MCF 10A (cell line): ENCODE measurements around the gene SMIM17. TPM values are rescaled to one million over a fixed set of nuclear protein-coding genes. Genes with fewer than 3 reads are reported as not detected.

Experiments used
- BruUV-seq: library from RNA; stranded (reverse); fragments of 400-500 nt; replicated peaks from 2 replicates; lab custom pipeline; 2021; lab: Mats Ljungman, UMichigan
- CTCF ChIA-PET: fragments of 300-600 bp; sonication (Branson Sonifier 250); formaldehyde crosslinking; extraction: SDS; loops from one replicate; lab custom pipeline; 2021; ENCODE audit warnings: antibody characterized with exemption, inconsistent platforms; lab: Yijun Ruan, JAX
- POLR2A ChIA-PET: fragments of 300-600, 350-650 bp; sonication (Branson Sonifier 250); formaldehyde crosslinking; extraction: SDS; loops from one replicate; lab custom pipeline; 2020; ENCODE audit warnings: antibody characterized with exemption, inconsistent platforms; lab: Yijun Ruan, JAX
- DNase-seq: peaks from one replicate; pipeline ENCODE4 v3.0.0-alpha.2; 2018; ENCODE audit not compliant: unreplicated experiment
- H3K27ac Mint-ChIP-seq: one replicate; pipeline ENCODE4 v1.8.0; 2022; ENCODE audit warnings: mild to moderate bottlenecking, low read depth, mixed read lengths; ENCODE audit not compliant: unreplicated experiment
- H3K27me3 Mint-ChIP-seq: one replicate; pipeline ENCODE4 v1.8.0; 2022; ENCODE audit warnings: mixed read lengths; ENCODE audit not compliant: insufficient read depth, unreplicated experiment
- H3K36me3 Mint-ChIP-seq: one replicate; pipeline ENCODE4 v1.8.0; 2022; ENCODE audit warnings: mild to moderate bottlenecking, moderate library complexity, mixed read lengths; ENCODE audit not compliant: insufficient read depth, unreplicated experiment
- H3K4me1 Mint-ChIP-seq: one replicate; pipeline ENCODE4 v1.8.0; 2022; ENCODE audit warnings: mixed read lengths; ENCODE audit not compliant: insufficient read depth, unreplicated experiment
- H3K4me3 Mint-ChIP-seq: one replicate; pipeline ENCODE4 v1.8.0; 2022; ENCODE audit warnings: mild to moderate bottlenecking, moderate library complexity, mixed read lengths; ENCODE audit not compliant: unreplicated experiment
- H3K9me3 Mint-ChIP-seq: one replicate; pipeline ENCODE4 v1.8.0; 2022; ENCODE audit warnings: mixed read lengths; ENCODE audit not compliant: unreplicated experiment
- CTCF ChIP-seq: fragments of 200-600 bp; IDR thresholded peaks from one replicate; pipeline ENCODE4 v1.8.0; 2022; ENCODE audit warnings: antibody characterized with exemption, mild to moderate bottlenecking; ENCODE audit not compliant: unreplicated experiment
- intact Hi-C: fragments of 100-400 bp; cut with micrococcal nuclease; formaldehyde crosslinking; loops from 2 replicates; pipeline ENCODE4 v1.14.1; 2022
- total RNA-seq: library from RNA; stranded (reverse); gene quantifications from 2 replicates; pipeline ENCODE4 v1.2.3, GENCODE V29; 2022

Gene SMIM17
- total RNA-seq, 1 experiment from 2014 or later, result not detected

- no peak overlapping the region for H3K27ac Mint-ChIP-seq
- no peaks in the 10 kb centered on the region for H3K27me3 Mint-ChIP-seq
- H3K9me3 Mint-ChIP-seq, result peaks cover 36% of the 10 kb centered on the region
- BruUV-seq, result no TSS peak
- intact Hi-C loops, result no loop called here
- ChIA-PET POLR2A (no interaction called here), CTCF (no interaction called here)
- peaks cover 4% of the 10 kb centered on the region for H3K36me3 Mint-ChIP-seq
- no peak for TF ChIP-seq CTCF
- no peaks in the 10 kb centered on the region for H3K4me1 Mint-ChIP-seq
- no peak for DNase-seq
- H3K4me3 Mint-ChIP-seq, result no peak overlapping the region
Measured at GRCh38 chr19:56608274-56608964, 34.5 kb upstream of the SMIM17 start.

- Mint-ChIP-seq H3K4me1 (no peaks in the 10 kb centered on the region), H3K27ac (no peak overlapping the region), H3K27me3 (no peaks in the 10 kb centered on the region), H3K4me3 (no peak overlapping the region), H3K9me3 (peaks cover 36% of the 10 kb centered on the region), H3K36me3 (peaks cover 4% of the 10 kb centered on the region)
- no peak for DNase-seq
- no TSS peak for BruUV-seq
- ChIA-PET CTCF (no interaction called here), POLR2A (no interaction called here)
- no peak for TF ChIP-seq CTCF
- intact Hi-C loops, result no loop called here
Measured at GRCh38 chr19:56611288-56611687, 31.7 kb upstream of the SMIM17 start.

GRCh38 chr19:56612737-56613136 lies 30.2 kb upstream of the SMIM17 start:
- H3K9me3 Mint-ChIP-seq, result peaks cover 41% of the 10 kb centered on the region

GRCh38 chr19:56613639-56614038 lies 29.3 kb upstream of the SMIM17 start:
- no TSS peak for BruUV-seq
- POLR2A ChIA-PET, result no interaction called here
- Mint-ChIP-seq H3K4me1 (no peaks in the 10 kb centered on the region), H3K27me3 (no peaks in the 10 kb centered on the region), H3K9me3 (peaks cover 44% of the 10 kb centered on the region), H3K27ac (no peak overlapping the region), H3K36me3 (peaks cover 16% of the 10 kb centered on the region), H3K4me3 (no peak overlapping the region)
- DNase-seq, result no peak
- intact Hi-C loops, result no loop called here
- CTCF ChIA-PET, result interaction anchor here (0.5 to 0.7 kb wide), 5 partner anchors 33 to 1074 kb away, joined by 3 to 5 read pairs (median 3); no protein-coding TSS in a partner anchor
- TF ChIP-seq CTCF, result no peak

More at GRCh38 chr19:56612737-56613136, 30.2 kb upstream of the SMIM17 start:
- ChIA-PET CTCF (interaction anchor here (0.8 kb wide), 1 partner anchor 279 kb away, joined by 3 read pairs; no protein-coding TSS in a partner anchor), POLR2A (no interaction called here)
- intact Hi-C loops, result no loop called here
- no peak for DNase-seq
- peaks cover 13% of the 10 kb centered on the region for H3K36me3 Mint-ChIP-seq
- H3K4me3 Mint-ChIP-seq, result no peak overlapping the region
- no peak for TF ChIP-seq CTCF
- no peaks in the 10 kb centered on the region for H3K4me1 Mint-ChIP-seq
- no peaks in the 10 kb centered on the region for H3K27me3 Mint-ChIP-seq
- no TSS peak for BruUV-seq
- no peak overlapping the region for H3K27ac Mint-ChIP-seq
